ENCODE measurements around the gene C1orf198. TPM values are rescaled to one million over a fixed set of nuclear protein-coding genes. Genes with fewer than 3 reads are reported as not detected.
A peak's percentile ranks its signal among the peaks of the same experiment; 100 is the strongest.

Gene C1orf198
- total RNA-seq, 1 donor from 2014 or later, result 54.5 TPM

- no peak for TF ChIP-seq CTCF (conservative IDR thresholded peaks at IDR 0.05; ENCODE audit: low read depth, low read length)
- no peak for DNase-seq (ENCODE audit: low read depth)
- H3K4me3 ChIP-seq (ENCODE audit: low read depth, low read length), result no peak overlapping the region
These were observed 6.2 kb downstream of the C1orf198 start for GRCh38 chr1:230861970-230862595.

GRCh38 chr1:230861489-230861888 lies 6.8 kb downstream of the C1orf198 start:
- TF ChIP-seq CTCF (conservative IDR thresholded peaks at IDR 0.05; ENCODE audit: low read depth, low read length), result peak; percentile 9
- DNase-seq (ENCODE audit: low read depth), result no peak
- H3K4me3 ChIP-seq (ENCODE audit: low read depth, low read length), result no peak overlapping the region

- no peak overlapping the region for H3K4me3 ChIP-seq (ENCODE audit: low read depth, low read length)
- TF ChIP-seq CTCF (conservative IDR thresholded peaks at IDR 0.05; ENCODE audit: low read depth, low read length), result no peak
- no peak for DNase-seq (ENCODE audit: low read depth)
These were observed 7.5 kb downstream of the C1orf198 start for GRCh38 chr1:230860617-230861384.

- H3K4me3 ChIP-seq (ENCODE audit: low read depth, low read length), result no peak overlapping the region
- no peak for DNase-seq (ENCODE audit: low read depth)
- no peak for TF ChIP-seq CTCF (conservative IDR thresholded peaks at IDR 0.05; ENCODE audit: low read depth, low read length)
These were observed 9.2 kb downstream of the C1orf198 start for GRCh38 chr1:230858918-230859729.

DNA sequence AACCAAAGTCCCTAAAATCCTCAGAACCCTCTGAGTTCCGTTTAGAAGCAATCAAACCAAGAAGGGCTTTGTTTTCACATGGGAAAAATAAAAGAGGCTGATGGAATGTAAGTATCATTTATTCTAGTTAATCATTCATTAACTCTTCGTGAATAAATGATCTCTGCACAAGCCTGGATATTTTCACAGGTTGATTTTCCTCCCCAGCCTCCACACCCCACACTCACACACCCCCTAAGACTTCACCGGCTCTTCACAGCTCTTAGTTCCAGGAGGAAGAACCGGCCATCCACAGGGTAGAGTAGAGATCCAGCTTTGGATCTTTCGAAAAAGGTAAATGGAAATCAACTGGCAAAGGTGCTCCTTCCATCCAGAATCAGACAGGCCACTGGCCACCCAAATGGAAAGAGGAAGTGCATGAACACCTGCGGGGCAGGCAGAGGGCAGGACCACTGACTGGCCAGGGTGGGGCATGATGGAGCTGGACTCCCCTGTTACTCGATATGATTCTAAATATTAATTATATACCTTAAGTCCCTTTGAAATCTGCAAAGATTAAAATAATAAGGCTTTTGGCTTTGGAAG lies 10.0 kb downstream of the C1orf198 start:
- no peak overlapping the region for H3K4me3 ChIP-seq (ENCODE audit: low read depth, low read length)
- DNase-seq (ENCODE audit: low read depth), result no peak
- no peak for TF ChIP-seq CTCF (conservative IDR thresholded peaks at IDR 0.05; ENCODE audit: low read depth, low read length)

DNA sequence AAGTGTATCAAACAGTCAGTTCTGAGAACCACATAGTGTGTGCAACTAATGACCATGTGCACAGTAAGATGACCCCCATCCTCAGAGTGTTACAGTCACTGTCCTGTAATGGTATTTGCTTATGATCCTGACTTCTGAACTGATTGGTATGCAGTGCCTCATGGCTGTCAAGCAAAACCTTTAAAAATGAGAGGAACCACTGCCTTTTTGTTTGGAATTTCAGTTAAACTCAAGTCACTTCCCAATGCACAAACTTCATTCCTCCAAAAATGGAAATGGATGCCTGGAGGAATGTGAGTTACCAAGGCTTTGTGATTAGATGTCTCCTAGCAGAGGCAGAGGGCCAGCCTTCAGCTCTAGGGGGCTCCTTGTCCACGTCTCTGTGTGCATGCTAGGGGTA lies 10.5 kb downstream of the C1orf198 start:
- no peak for TF ChIP-seq CTCF (conservative IDR thresholded peaks at IDR 0.05; ENCODE audit: low read depth, low read length)
- no peak overlapping the region for H3K4me3 ChIP-seq (ENCODE audit: low read depth, low read length)
- no peak for DNase-seq (ENCODE audit: low read depth)

Measured in epithelial cell of proximal tubule (primary cell).